Measurements from ENCODE around the gene OLFM3.

OLFM3 gene

GRCh38 chr1:101816262-101816661 is 180.5 kb downstream of the OLFM3 start:
- TF ChIP-seq, protein P1, sequence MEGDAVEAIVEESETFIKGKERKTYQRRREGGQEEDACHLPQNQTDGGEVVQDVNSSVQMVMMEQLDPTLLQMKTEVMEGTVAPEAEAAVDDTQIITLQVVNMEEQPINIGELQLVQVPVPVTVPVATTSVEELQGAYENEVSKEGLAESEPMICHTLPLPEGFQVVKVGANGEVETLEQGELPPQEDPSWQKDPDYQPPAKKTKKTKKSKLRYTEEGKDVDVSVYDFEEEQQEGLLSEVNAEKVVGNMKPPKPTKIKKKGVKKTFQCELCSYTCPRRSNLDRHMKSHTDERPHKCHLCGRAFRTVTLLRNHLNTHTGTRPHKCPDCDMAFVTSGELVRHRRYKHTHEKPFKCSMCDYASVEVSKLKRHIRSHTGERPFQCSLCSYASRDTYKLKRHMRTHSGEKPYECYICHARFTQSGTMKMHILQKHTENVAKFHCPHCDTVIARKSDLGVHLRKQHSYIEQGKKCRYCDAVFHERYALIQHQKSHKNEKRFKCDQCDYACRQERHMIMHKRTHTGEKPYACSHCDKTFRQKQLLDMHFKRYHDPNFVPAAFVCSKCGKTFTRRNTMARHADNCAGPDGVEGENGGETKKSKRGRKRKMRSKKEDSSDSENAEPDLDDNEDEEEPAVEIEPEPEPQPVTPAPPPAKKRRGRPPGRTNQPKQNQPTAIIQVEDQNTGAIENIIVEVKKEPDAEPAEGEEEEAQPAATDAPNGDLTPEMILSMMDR (IDR thresholded peaks at IDR 0.05; ENCODE audit: insufficient read depth, low read length, missing control alignments) = no peak
- ChIA-PET CTCF (interaction anchor here (1.2 kb wide), 1 partner anchor 9 kb away, joined by 3 read pairs; no protein-coding TSS in a partner anchor), POLR2A (no interaction called here)

GRCh38 chr1:101798417-101798816 is 198.3 kb downstream of the OLFM3 start:
- DNase-seq (ENCODE audit: low read depth, low spot score) = no peak
- H3K4me3 ChIP-seq (ENCODE audit: low read depth, low read length) = no peak overlapping the region
- TF ChIP-seq, protein P1 (IDR thresholded peaks at IDR 0.05; ENCODE audit: insufficient read depth, low read length, missing control alignments) = no peak
- ChIA-PET CTCF (no interaction called here), POLR2A (no interaction called here)

More at GRCh38 chr1:101816262-101816661, 180.5 kb downstream of the OLFM3 start:
- no peak overlapping the region for H3K4me3 ChIP-seq (ENCODE audit: low read depth, low read length)
- DNase-seq (ENCODE audit: low read depth, low spot score) = no peak

GRCh38 chr1:101797722-101798121 is 199.0 kb downstream of the OLFM3 start:
- no peak overlapping the region for H3K4me3 ChIP-seq (ENCODE audit: low read depth, low read length)
- TF ChIP-seq, protein P1 (IDR thresholded peaks at IDR 0.05; ENCODE audit: insufficient read depth, low read length, missing control alignments) = no peak
- ChIA-PET POLR2A (no interaction called here), CTCF (no interaction called here)
- no peak for DNase-seq (ENCODE audit: low read depth, low spot score)

DNA sequence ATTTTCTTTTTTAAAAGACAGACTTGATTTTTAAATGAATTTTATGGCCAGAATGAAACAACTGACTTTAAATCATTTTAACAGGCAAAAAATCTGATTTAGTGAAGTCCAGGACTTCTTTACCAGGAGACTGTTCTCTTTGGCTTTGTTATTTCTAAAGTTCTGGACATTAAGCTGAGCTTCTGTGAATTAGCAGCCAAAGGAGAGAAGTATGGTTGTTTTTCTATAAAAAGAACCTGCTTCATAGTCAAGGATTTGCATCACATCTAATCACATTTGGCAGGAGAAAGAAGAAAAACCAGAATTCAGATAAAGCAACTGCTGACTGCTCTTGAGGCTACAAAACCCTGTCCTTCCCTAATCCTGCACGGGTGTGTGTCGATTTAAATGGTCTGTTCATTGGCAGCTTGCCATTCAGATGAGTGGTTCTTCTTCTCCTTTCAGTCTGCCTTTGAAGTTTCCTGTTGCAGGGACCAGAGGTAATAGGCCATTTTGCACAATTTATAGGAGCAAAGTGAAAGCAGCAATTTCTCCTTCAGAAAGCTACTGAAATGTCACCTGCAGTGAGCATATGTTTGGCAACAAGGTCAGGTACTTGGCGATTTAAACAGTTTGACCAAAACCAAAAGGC is 215.4 kb downstream of the OLFM3 start:
- POLR2A ChIA-PET = no interaction called here
- DNase-seq (ENCODE audit: low read depth, low spot score) = no peak
- TF ChIP-seq, protein P1 (IDR thresholded peaks at IDR 0.05; ENCODE audit: insufficient read depth, low read length, missing control alignments) = no peak
- no peak overlapping the region for H3K4me3 ChIP-seq (ENCODE audit: low read depth, low read length)
- CTCF ChIA-PET = no interaction called here

DNA sequence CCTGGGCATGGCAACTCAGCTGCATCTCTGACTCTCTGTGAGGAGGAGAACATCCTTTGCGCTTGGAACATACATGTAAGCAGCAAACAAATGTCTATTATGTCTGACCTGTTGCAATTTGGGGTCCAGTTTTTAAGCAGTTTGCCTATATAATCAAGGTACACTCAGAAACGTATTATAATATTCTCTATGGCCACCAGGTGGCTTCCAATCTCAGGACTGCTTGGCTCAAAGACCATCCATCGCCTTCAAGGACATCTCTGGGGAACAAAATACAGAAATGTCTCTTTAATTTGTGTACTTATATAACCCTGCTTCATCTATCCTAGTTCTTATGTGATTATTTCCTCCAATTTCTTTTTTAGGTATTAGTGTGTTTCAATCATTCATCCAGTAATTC is 227.2 kb downstream of the OLFM3 start:
- no peak overlapping the region for H3K4me3 ChIP-seq (ENCODE audit: low read depth, low read length)
- no peak for DNase-seq (ENCODE audit: low read depth, low spot score)
- TF ChIP-seq, protein P1 (IDR thresholded peaks at IDR 0.05; ENCODE audit: insufficient read depth, low read length, missing control alignments) = no peak
- POLR2A ChIA-PET = no interaction called here
- CTCF ChIA-PET = no interaction called here

DNA sequence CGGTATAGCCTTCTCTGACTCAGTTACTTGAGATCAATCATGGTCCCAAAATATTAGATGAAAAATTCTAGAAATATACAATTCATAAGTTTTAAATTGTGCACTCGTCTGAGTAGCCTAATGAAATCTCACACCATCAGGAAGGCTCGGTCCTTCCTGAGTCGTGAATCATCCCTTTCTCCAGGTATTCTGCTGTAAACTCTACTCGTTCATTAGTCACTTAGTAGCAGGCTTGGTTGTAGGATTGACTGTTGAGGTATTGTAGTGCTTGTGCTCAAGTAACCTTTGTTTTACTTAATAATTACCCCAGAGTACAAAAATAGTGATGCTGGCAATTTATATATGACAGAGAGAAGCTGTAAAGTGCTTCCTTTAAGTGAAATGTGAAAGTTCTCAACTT is 238.7 kb downstream of the OLFM3 start:
- TF ChIP-seq, protein P1 (IDR thresholded peaks at IDR 0.05; ENCODE audit: insufficient read depth, low read length, missing control alignments) = no peak
- no peak overlapping the region for H3K4me3 ChIP-seq (ENCODE audit: low read depth, low read length)
- ChIA-PET POLR2A (no interaction called here), CTCF (no interaction called here)
- no peak for DNase-seq (ENCODE audit: low read depth, low spot score)

Data from AG04449 (cell line).